Neural progenitor cell (in vitro differentiated cells): Measurements from ENCODE around the gene PKD2L1.

Experiments
- CTCF ChIP-seq: fragments of 200-600 bp; sonication (generic); IDR thresholded peaks from 2 replicates; pipeline ENCODE4 v1.5.1; 2017; ENCODE audit warnings: antibody characterized with exemption, mild to moderate bottlenecking
- EZH2 ChIP-seq: fragments of 200-600 bp; sonication (generic); IDR thresholded peaks from 2 replicates; pipeline ENCODE4 v1.6.1; 2017; ENCODE audit warnings: antibody characterized with exemption, mild to moderate bottlenecking, moderate library complexity
- EZH2phosphoT487 ChIP-seq: fragments of 200-600 bp; sonication (generic); IDR thresholded peaks from 2 replicates; pipeline ENCODE4 v1.6.1; 2017; ENCODE audit warnings: antibody characterized with exemption

GRCh38 chr10:100346765-100347567 lies 16.9 kb upstream of the PKD2L1 start, which contains the start of gene SCD:
- TF ChIP-seq CTCF (no peak), EZH2 (no peak), EZH2phosphoT487 (peak; percentile 17)
